Stimulated activated CD4-positive, alpha-beta T cell treated with anti-CD3 and anti-CD28 coated beads, Interleukin-1b, Interleukin-23, amount 100 ng/mL, for 4 hours (primary cell): ENCODE data around the gene ZNF132.
A peak's percentile ranks its signal among the peaks of the same experiment; 100 is the strongest.

Experiments used
- DNase-seq, 2 donors: peaks; one replicate each; pipeline ENCODE4 v3.0.0-alpha.2; 2020; ENCODE audit warnings: low read depth in 2 of 2

ZNF132 gene

DNA sequence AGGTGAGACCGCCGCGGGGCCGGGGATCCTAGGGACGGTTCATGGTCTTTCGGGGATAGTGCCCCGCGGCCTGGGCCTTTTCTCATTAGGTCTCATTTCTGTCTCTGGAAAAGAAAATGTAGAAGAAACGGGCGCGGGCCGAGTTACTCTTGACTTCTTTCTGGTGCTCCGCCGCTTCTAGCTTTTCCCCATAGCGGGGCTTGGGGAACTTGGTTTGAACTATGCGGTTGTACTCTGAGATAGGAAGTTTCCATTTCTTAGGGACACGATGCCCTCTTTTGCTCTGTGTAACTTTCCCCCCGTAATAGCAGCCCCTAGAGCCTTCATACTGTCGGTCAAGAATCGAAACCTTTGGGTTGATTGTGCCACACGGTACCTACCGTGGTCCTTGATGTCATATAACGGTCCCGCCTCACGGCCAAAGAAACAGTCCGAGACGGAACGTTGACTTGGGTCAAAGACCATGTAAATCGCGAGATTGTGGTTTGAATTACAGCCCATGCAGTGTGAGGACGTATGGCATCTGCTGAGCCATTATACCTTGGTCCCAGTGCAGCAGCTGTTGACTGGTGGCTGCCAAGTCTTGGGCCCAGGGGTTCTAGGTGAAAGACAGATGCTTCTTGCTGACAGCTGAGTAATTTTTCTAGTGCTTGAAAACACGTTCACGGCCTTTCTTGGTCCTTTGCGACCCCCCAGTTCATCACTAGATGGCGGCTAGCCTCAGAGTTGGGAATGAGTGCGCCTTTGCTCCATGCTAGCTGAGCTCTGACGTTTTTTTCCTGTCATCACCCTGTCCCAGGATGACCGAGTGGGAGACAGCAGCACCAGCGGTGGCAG lies 52.4 kb downstream of the ZNF132 start:
- no peak for DNase-seq

DNA sequence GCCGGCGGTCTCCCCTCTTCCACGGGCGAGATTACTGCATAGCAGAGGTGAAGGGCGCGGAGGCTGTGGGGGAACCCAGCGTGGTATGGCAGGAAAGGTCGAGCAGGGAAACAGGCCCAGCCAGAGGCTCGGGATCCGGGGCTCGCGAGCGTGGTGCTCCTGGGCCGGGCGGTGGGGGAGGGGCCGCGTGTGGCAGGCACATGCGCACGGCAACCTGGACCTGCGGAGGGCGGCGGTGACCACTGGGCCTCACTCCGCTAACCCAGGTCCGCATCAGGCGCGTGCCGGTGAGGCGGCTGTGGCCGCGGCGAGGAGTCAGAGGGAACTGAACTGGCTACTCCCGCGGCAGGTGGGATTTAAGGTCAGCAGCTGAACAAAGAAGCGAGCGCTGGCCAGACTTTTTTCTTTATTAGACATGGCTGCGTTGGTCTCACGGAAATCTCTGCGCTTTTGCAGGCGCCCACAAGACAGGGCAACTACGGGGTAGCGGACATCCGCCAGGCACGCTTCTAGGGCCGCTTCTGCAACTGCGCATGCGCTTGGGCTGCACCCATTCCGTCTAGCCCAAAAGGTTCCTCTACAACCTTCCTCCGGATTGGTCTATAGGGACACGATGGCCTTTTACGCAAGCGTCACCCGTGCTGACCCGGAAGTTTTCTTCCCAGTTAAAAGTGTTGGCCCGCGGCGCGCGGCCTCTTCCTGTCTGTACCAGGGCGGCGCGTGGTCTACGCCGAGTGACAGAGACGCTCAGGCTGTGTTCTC lies 53.2 kb downstream of the ZNF132 start, which contains the start of gene RPS5:
RPS5 (plus strand) TSS at position 694 of the 762 bp plus-strand sequence. CDS start 869 bp downstream, outside the sequence.
- DNase-seq, result peak; percentile 89 to 96

GRCh38 chr19:58385891-58386575 lies 53.9 kb downstream of the ZNF132 start:
- peak in 1 of 2 donors; percentile 42 for DNase-seq

- no peak for DNase-seq
These were observed 54.6 kb downstream of the ZNF132 start for GRCh38 chr19:58385313-58385890.

DNA sequence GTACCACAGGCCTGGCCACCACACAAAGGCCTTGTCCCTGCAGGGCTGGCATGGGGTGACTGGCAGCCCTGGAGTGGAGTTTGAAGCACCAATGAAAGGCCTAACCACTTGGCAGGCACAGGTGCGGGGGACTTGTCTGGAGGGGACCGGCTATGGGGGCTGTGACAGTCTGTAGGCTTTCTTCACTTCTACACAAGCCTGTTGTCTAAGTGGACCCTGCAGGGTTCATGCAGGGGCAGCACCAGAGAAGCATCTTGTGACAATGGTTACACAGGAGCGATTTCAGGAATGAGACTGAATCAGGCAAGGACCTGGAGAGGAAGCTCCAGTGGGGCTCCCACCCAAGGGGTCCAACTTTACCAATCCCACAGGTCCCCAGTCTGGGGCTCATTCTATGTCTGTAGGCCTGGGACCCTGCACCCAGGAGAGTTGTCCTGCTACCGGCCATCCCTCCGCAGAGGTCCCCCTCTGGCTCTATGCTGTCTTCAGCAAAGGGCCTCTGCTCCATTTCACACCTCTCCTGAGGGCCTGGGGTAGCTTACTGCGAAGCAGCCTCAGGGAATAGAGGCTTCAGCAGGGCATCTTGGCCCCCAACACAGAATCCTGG lies 56.9 kb downstream of the ZNF132 start:
- DNase-seq, result no peak
